Epidermal melanocyte (primary cell): Measurements from ENCODE around the gene SHLD2.
A peak's percentile ranks its signal among the peaks of the same experiment; 100 is the strongest.
"Not testable (repeated sequence)": the region's sequence is repeated elsewhere in the genome, so short reads cannot be mapped to it uniquely, and the experiment has no call there.

Source experiments
- DNase-seq: peaks from one replicate; pipeline ENCODE4 v3.0.0; 2011; ENCODE audit warnings: low spot score; ENCODE audit not compliant: insufficient read length

The SHLD2 gene

DNA sequence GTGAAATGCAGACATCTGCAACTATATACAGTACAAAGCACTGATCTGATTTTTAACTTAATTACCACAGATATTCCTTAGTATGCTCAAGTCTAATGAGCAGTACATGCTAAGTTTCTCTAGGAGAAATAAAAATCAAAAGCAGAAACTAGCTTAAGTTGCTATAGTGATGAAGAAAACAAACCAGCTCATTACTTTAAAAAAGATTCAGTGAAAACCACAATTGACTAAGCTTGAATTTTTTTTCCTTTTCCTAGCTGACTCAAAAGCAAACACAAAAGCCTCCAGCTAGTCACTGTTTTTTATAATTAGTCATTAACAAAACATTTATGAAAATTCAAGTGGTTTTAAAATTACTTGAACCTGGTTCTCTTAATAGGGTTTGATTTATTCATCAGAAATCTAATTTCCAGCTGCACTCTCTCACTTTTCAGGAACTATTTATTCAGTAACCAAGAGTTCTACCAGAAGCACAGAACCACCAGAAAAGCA lies 10.7 kb upstream of the SHLD2 start:
- not testable (repeated sequence) for DNase-seq

DNA sequence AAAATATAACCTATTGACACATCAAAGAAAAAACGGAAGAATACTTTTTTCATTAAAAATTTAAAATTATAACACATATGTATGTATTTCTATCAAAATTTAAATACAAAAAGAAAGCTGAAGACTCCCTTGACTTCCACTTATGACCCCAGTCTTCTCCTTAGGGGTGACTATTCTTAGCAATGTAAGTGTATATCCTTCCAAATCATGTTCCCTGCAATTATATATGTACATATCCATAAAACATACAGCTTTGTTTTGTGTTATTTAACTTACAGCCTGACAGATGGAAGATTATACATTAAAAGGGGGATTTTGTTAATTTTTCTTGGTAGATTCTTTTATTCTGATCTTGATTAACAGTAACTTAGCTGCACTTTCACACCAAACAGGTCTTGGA lies 9.5 kb upstream of the SHLD2 start:
- DNase-seq = no peak

DNA sequence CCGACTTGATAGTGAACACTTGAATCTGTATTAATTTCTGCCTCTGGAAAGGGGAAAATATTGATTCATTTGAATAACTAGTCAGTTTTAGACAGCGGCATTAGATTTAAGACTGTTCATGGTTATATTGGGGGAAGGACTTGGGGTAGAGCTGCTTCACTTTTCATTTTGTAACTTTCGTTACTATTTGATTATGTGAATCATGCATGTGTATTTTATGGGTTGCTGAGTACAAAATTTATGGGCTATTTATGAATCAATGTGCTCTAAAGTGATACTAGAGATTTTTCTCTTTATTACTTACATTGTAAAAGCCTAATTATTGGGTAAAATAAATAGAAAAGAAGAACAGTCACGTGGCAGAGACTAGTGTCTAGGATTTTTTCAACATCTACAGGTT lies 5.3 kb upstream of the SHLD2 start:
- no peak for DNase-seq

DNA sequence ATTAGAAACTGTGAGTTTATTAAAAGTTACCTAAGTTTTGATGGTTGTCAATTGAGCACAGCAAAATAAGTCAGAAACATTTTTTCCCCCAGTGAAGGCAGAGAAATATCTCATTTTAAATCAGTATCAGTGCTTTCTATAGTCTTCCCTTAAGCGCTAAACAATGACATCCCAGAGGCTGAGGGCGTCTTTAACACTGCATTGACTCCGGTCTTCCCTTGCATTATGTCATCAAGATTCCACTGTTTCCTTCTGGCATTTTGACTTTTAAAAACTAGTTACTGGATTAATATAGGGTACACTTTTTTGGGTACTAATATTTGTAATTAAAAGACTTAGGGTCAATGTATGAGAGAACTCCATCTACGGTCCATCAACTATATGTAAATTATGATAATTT lies 4.2 kb upstream of the SHLD2 start:
- no peak for DNase-seq

DNA sequence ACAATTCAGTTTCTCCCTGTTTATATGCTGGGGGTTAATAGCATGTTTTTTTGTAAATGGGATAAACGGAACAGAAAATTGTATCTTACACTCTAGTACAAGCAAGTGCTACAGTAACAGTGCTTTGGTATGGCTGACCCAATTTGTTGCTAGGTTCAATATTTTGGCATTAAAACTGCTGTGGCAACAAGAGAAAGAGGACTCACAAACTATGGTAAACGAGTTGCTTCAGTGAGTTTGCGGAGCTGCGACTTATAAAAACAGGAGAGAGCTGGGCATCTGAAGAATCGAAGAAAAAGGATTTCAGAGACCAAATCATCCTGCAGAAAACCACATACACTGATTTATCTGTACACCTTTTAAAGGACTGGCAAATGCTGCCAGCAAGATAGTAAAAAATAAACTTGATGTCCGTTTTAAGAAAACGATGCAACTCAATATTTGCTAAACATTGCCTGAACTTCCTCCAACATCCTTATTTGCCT lies 2.6 kb upstream of the SHLD2 start:
- DNase-seq = no peak

DNA sequence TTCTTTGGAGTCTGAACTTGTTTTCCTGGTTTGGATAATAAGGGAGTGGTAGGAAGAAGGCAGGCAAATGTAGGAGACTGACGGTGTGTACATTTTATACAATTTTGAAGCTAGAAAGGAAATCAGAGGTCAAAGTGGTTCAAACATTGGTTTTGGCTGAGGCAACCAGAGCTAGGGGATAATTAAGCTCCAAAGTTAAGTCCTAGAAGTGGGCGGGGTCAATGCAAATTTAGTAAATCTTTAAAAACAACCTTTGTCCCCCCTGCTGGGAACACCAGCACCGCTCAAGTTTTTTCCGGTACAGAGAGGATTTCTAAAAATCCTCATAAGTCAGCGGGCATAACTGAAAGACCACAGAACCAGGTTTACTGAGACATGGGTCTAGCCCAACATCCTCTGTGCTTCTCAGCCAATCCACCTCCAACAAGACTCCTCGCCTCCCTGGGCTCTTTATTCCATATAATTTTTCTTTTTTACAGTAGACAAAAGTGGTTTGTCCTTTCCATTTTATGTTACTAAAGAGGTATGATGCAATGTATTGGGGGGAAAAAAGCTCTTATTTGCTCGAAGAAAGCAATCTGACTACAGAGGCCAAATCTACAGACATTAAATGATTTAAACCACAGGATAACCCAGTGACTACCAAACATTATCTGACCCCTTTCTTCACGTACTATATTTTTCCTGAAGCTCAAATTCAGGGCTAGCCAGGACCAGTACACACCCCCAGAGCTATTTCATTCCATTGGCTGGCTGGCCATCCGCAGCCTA lies 2.0 kb upstream of the SHLD2 start:
- DNase-seq = no peak

DNA sequence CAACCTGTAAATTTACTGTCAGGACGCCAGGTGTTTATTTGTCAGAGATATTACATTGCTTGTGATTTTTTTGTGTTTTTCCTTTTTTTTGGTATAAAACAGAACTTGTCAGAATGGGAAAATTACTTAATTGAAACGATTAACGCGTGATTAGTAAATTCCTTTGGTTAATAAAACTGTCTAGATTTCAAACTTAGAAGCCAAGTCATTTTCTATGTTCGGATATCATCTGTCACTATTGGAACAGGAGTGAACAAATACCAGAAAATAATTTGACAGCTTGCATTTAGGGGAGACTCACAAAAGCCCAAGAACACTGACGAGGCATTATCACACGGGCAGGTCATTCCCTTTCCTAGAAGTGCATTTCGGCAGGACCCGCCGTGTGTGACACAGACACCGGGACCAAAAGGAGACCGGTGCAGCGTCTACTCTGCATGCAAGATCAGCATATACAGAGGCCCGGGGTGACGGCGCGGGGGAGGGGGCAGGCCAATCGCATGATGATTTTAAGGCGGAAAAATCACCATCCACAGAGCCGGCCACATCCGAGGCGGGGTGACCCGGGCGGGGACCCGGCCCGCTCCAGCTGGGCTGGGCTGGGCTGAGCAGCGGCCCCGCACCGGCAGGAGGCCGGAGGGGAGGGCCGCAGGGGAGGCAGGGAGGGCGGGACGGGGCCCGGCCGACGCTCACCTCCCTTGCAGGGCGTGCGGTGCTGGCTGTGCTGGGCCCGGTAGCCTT lies 1.2 kb upstream of the SHLD2 start:
- peak; percentile 19 for DNase-seq

DNA sequence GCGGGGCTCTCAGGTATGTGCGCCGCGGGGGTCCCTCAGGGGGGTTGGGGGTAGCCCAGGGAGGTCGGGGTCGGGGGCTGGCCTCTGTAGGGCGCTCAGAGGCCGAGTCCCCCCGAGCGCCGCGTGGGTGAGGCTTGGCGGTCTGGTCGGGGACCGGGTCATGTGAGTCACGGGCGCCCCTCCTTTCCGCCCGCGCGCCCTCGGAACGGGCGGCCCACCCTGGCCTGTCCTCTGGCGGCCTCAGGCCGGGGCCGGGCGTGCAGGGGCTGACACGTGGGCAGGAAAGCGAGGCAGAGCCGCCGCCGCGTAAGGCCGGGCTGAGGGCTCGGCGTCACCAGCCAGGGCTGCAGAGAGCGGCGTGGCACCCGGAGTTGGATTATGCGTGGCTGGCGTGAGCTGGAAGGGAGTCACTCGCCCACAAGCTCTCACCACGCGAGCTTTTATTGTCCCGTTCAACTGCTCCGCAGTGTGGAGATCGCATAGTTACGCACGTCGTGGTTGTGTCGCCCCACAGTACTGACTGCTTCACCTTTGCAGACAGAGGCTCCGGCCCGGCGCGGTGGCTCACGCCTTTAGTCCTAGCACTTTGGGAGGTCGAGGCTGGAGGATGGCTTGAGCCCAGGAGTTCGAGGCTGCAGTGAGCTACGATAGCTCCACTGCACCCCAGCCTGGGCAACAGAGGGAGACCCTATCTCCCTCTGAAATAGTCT lies 385 bp downstream of the SHLD2 start:
- peak; percentile 40 for DNase-seq

DNA sequence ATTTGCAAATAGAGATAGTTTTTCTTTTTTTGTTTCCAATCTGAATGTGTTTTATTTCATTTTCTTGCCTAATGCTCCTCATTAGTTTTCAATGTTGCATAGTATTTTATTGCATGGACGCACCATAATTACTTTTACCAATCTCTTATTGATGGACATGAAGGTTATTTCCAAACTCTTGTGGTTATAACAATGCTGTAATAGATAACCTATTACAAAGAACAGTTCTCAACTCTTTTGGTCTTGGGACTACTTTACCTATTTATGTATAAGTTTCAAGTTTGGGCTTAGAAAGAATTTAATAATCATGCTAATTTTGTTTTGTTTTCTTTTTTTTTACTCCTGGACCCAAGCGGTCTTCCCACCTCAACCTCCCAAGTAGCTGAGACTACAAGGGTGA lies 7.0 kb downstream of the SHLD2 start:
- no peak for DNase-seq

DNA sequence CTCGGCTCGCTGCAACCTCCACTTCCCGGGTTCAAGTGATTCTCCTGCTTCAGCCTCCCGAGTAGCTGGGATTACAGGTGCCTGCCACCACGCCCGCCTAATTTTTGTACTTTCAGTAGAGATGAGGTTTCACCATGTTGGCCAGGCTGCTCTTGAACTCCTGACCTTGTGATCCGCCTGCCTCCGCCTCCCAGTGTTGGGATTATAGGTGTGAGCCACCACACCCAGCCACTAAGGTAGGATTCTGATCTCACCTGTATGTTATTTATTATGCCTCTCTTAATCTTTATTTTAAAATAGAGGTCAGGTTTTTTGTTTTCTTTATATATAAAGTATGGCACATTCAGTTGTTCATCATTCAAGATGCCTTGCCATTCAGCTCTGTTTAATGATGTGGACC lies 9.7 kb downstream of the SHLD2 start:
- not testable (repeated sequence) for DNase-seq

DNA sequence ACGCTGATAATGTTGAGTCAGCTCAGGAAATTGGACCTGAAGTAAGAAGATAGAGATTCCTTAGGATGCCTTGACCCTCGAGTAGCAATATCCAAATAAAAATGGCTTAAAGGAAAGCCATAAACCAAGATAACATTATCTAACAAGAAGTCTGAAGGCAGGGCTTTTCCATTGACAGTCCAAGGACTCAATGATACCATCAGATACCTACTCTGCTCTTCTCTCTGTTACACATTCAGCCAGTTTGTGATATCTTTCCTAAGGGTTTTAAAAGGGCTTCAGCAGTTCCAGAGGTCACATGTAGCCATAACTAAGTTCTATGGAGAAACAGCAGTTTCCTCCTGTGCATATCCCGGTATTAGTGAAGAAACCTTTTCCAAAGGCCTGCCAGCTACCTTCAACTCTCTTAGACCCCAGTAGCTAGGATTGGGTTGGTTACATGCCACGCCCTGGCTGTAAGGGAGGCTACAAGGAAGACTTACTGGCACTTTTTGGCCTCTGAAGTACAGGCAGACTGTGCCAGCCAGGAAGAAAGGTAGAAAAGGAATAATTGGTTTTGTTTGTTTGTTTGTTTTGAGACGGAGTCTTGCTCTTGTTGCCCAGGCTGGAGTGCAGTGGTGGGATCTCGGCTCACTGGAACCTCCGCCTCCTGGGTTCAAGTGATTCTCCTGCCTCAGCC lies 10.6 kb downstream of the SHLD2 start:
- no peak for DNase-seq

DNA sequence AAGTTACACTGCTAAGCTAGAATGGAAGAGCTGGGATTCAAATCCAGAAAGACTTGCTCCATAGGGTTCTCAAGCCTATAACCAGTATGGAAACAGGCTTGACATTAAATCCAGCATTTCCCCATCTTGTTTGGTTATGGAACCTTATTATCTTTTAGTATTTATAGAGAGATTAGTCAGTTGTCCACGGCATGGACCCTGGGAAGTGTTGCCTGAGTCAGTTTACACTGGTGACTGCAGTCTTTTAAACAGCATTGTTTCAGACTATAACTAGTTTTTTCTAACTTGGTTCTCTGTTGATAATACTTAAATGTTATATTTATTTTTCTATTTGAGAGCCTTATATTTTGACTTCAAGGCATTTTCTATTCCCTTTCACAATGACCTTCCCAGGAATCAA lies 23.1 kb downstream of the SHLD2 start:
- not testable (repeated sequence) for DNase-seq

DNA sequence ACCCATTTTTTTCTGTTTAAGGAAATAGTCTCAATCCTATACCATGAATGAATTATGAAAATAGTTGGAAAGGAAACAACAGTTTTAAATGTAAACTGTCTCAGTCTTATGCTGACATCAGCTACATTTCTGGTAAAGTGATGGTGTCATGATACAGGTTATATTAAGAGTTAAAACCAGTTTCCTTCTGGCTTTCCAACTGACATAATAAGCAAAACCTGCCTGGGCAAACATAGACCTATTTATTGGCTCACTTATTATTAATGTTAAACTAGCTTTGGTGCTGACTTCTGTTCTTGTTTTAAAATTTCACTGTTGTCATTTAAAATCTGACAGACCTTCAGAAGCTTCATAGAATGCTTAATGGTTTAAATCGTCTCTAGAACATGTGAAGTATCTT lies 24.0 kb downstream of the SHLD2 start:
- DNase-seq = not testable (repeated sequence)

DNA sequence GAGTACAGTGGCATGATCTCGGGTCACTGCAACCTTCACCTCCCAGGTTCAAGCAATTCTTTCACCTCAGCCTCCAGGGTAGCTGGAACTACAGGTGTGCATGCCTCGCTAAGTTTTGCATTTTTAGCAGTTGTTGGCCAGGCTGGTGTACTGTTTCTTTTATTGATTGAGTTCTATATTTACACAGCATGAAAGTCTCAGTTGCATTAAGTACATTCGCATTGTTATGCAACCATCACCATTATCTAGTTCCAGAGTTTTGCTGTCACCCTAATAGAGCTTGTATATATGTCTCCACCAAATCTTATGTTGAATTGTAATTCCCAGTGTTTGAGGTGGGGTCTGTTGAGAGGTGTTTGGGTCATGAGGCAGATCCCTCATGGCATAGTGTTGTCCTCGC lies 28.3 kb downstream of the SHLD2 start:
- DNase-seq = not testable (repeated sequence)

DNA sequence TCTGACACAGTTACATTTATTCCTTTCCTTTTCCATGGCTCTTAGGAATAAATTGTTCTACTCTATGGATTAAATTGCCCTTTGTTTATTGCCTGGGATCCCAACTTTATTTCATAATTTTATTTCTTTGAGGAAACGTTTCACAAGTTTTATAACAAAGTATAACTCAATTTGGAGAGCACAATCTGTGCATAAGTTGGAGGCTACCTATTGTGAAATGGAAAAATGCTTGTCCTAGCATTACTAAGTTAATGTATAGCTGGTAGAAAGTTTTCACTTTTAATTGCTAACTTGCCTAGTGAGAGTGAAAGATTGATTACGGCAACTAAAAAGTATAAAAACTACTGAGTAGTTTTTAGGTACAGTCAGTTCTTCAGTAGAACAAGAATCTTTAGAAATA lies 32.0 kb downstream of the SHLD2 start:
- not testable (repeated sequence) for DNase-seq

DNA sequence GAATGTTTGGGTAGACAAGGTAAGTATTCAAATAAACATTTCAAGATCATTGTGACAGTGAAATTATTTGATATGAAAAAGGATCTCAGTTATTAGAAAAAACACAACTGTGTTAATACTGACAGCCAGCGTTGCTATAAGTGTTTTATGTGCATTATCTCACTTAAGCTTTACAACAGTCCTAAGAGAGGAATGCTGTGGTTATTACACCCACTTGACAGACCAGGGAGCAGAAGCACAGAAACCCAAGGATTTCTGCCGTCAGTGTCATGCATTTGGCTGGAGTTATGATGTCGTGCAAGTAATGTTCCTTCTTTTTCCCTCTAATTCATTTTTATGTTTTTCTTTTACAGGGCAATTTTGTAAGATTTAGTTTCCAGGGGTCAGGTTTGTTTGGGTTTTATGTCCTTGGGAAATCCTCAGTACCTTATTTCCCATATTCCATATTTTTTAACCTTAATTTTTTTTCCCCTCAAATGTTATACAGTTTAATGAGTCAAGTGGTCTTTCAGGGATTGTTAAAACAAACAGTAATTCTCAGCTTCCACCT lies 32.7 kb downstream of the SHLD2 start:
- DNase-seq = not testable (repeated sequence)

DNA sequence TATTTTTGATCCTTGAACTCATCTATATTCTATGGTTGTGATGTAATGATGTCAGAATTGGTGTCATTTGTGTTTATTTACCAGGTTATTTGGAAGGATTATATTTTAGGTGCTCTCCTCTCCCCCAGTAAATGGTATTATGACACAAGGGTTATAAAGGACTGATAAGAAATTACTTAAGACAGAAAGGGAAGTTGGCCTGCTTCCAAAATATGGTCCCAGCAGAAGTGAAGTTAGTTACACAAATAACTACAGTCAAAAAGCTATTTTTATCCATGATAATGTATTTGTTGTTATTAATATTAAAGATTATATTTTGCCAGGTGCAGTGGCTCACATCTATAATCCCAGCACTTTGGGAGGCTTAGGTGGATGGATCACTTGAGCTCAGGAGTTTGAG lies 37.2 kb downstream of the SHLD2 start:
- not testable (repeated sequence) for DNase-seq

DNA sequence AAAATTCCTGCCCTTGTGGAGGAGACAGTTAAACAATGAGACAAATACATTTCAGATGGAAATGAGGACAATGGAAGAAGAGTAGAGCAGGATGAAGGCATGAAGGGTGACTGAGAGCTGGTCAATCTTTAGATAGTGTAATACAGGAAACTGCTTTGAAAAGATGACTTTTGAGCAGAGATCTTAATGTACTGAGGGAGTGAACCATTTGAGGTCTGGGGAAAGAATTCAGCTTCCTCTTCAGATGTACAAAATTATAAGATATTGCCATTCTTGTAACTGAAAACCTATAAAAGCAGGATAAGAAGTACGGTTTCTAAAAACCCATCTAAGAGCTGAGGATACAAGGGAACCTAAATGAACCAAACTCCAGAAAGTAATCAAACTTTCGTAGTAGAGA lies 38.9 kb downstream of the SHLD2 start:
- not testable (repeated sequence) for DNase-seq

DNA sequence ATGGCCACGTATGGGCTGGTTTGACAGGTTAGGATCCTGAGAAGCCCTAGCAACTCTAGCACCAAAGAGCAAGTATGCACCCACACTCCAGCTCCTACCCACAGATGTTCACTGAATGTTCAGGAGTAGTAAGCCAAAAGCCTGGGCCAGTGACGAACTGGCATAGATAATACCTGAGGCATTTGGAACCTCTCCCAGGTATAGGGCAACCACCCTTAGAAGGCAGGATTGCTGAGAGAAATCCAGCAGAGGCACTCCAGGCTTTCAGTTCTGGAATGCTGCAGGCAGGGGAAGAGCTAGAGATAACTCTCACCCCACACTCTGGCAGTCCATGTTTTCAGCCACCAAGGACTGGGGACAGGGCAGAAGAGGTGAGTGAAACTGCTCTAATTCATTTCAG lies 39.4 kb downstream of the SHLD2 start:
- DNase-seq = not testable (repeated sequence)

DNA sequence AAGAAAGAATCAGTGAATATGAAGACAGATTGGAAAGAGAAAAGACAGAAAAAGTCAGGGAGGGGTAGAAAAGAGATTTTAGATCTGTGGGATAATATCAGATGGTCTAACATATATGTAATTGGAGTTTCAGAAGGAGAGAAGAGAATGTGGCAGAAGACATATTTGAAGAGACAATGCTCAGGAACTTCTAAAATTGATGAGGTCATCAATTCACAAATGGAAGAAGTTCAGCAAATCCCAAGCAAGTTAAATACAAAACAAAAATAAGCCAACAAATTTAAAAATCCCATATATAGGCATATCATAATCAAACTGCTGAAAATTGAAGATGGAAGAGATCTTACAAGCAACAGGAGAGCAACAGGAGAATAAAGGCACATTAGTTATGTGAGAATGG lies 42.5 kb downstream of the SHLD2 start:
- not testable (repeated sequence) for DNase-seq
